K562 (cell line): Measurements from ENCODE around the gene TFAP2A.

ENCODE experiments used
- ATF2 ChIP-seq: sonication (generic); formaldehyde crosslinking; IDR thresholded peaks from 2 replicates; pipeline ENCODE4 v1.8.1; 2022; ENCODE audit warnings: missing genetic modification reagents
- BRD9 ChIP-seq: fragments of 450-650 bp; IDR thresholded peaks from 2 replicates; pipeline ENCODE4 v1.6.1; 2018; ENCODE audit warnings: low read depth; ENCODE audit not compliant: partially characterized antibody
- CEBPB ChIP-seq: fragments of 450-650 bp; IDR thresholded peaks from 2 replicates; pipeline ENCODE4 v1.6.1; 2016; ENCODE audit warnings: missing genetic modification characterization, missing compliant biosample characterization
- CTCF ChIP-seq, 3 experiments: IDR thresholded peaks in 2 of 3; conservative IDR thresholded peaks in 1 of 3; 2 replicates each; pipeline ENCODE4 v1.5.1; 2011 to 2012; ENCODE audit warnings: low read length in 3 of 3, mild to moderate bottlenecking in 3 of 3, control low read depth in 2 of 3, improper control_type of control experiment in 1 of 3, inconsistent platforms in 1 of 3, low read depth in 1 of 3, mixed read lengths in 1 of 3, moderate library complexity in 1 of 3; ENCODE audit not compliant: insufficient read depth in 2 of 3
- ETV6 ChIP-seq, 3 experiments: fragments of 150-350 bp in 1 of 3; sonication (generic) in 1 of 3; formaldehyde crosslinking in 1 of 3; IDR thresholded peaks; 2 replicates each; pipeline versions ENCODE4 v1.6.1 to v1.8.0; 2014 to 2022; ENCODE audit warnings: borderline replicate concordance in 2 of 3, low read depth in 2 of 3, antibody characterized with exemption in 1 of 3, low read length in 1 of 3, mild to moderate bottlenecking in 1 of 3, missing genetic modification reagents in 1 of 3
- EZH2 ChIP-seq: IDR thresholded peaks from 2 replicates; pipeline ENCODE4 v1.6.1; 2012; ENCODE audit warnings: low read depth, mild to moderate bottlenecking, inconsistent platforms, low read length, borderline replicate concordance
- NR2C1 ChIP-seq, 2 experiments: fragments of 450-650 bp; IDR thresholded peaks; 2 replicates each; pipeline ENCODE4 v1.6.1; 2017; ENCODE audit warnings: mild to moderate bottlenecking in 2 of 2, antibody characterized with exemption in 1 of 2, inconsistent platforms in 1 of 2, missing compliant biosample characterization in 1 of 2, missing genetic modification characterization in 1 of 2
- TAF1 ChIP-seq: IDR thresholded peaks from 2 replicates; pipeline ENCODE4 v1.6.1; 2011; ENCODE audit warnings: mild to moderate bottlenecking, low read length, moderate library complexity; ENCODE audit not compliant: insufficient read depth, control insufficient read depth, severe bottlenecking; ENCODE audit errors: extremely low read depth
- TBL1XR1 ChIP-seq, 2 experiments: IDR thresholded peaks; 2 replicates each; pipeline ENCODE4 v1.6.1; 2012; ENCODE audit warnings: improper control_type of control experiment in 2 of 2, low read length in 2 of 2, mild to moderate bottlenecking in 1 of 2
- TEAD4 ChIP-seq, 2 experiments: sonication (generic) in 1 of 2; formaldehyde crosslinking in 1 of 2; IDR thresholded peaks; 2 replicates each; pipeline versions ENCODE4 v1.6.1 to v1.8.0; 2012 to 2022; ENCODE audit warnings: borderline replicate concordance in 1 of 2, inconsistent platforms in 1 of 2, low read length in 1 of 2, mild to moderate bottlenecking in 1 of 2, missing genetic modification reagents in 1 of 2
- ZBTB2 ChIP-seq: fragments of 450-650 bp; IDR thresholded peaks from 2 replicates; pipeline ENCODE4 v1.6.1; 2016; ENCODE audit warnings: antibody characterized with exemption
- ZNF217 ChIP-seq: sonication (generic); formaldehyde crosslinking; IDR thresholded peaks from 2 replicates; pipeline ENCODE4 v1.8.0; 2022; ENCODE audit warnings: mild to moderate bottlenecking, missing genetic modification reagents
- ZNF436 ChIP-seq: fragments of 250-450, 450-650 bp; sonication (Bioruptor Pico); formaldehyde crosslinking; IDR thresholded peaks from 2 replicates; pipeline ENCODE4 v1.7.0; 2020; ENCODE audit warnings: mild to moderate bottlenecking

GRCh38 chr6:10385524-10386132 is 29.2 kb downstream of the TFAP2A start:
- TF ChIP-seq CTCF (IDR thresholded peaks at IDR 0.05 in 2 of 3, conservative IDR thresholded peaks at IDR 0.05 in 1 of 3; ENCODE audit: insufficient read depth in 2 of 3, low read depth in 1 of 3, low read length in 3 of 3) (no peak), ZNF217 (CRISPR knock-in tag) (no peak), EZH2 (no peak), CEBPB (tag) (no peak), NR2C1 (IDR thresholded peaks at IDR 0.05) (no peak), NR2C1 (tag; IDR thresholded peaks at IDR 0.05) (no peak), ATF2 (CRISPR knock-in tag) (no peak), TAF1 (no peak), BRD9 (no peak), TEAD4 (IDR thresholded peaks at IDR 0.05; ENCODE audit: low read length) (no peak), TEAD4 (CRISPR knock-in tag; IDR thresholded peaks at IDR 0.05; ENCODE audit: borderline replicate concordance) (no peak), ETV6 (IDR thresholded peaks at IDR 0.05; ENCODE audit: borderline replicate concordance in 1 of 2, low read depth in 2 of 2, low read length in 1 of 2) (no peak), ETV6 (CRISPR knock-in tag; IDR thresholded peaks at IDR 0.05; ENCODE audit: borderline replicate concordance) (no peak), ZBTB2 (no peak), TBL1XR1 (IDR thresholded peaks at IDR 0.05; ENCODE audit: low read length in 2 of 2) (no peak), ZNF436 (CRISPR knock-in tag) (no peak)
